Peyer's patch (tissue), 4 donors: ENCODE measurements around the gene SLC16A13. TPM values are rescaled to one million over a fixed set of nuclear protein-coding genes. Genes with fewer than 3 reads are reported as not detected.
A peak's percentile ranks its signal among the peaks of the same experiment; 100 is the strongest.

ENCODE experiments used
- DNase-seq, 3 donors: peaks; one replicate each; pipeline ENCODE4 v3.0.0-alpha.2; 2017 to 2019
- H3K27ac ChIP-seq, 4 donors: fragments of 200-600 bp; sonication (generic); one replicate each; pipeline ENCODE4 v1.5.1; 2016 to 2019
- H3K27me3 ChIP-seq, 2 donors: fragments of 200-600 bp; sonication (generic); one replicate each; pipeline ENCODE4 v1.5.1; 2019
- H3K36me3 ChIP-seq, 3 donors: fragments of 200-600 bp; sonication (generic); one replicate each; pipeline ENCODE4 v1.5.1; 2016 to 2019
- H3K4me1 ChIP-seq, 4 donors: fragments of 200-600 bp; sonication (generic); one replicate each; pipeline ENCODE4 v1.5.1; 2016 to 2019
- H3K4me3 ChIP-seq, 4 donors: fragments of 200-600 bp; sonication (generic); 1 replicate in 3 of 4; 2 replicates in 1 of 4; pipeline ENCODE4 v1.5.1; 2016 to 2019; ENCODE audit warnings: mild to moderate bottlenecking in 1 of 4
- H3K9me3 ChIP-seq, 4 donors: fragments of 200-600 bp; sonication (generic); one replicate each; pipeline ENCODE4 v1.5.1; 2016 to 2019; ENCODE audit warnings: mild to moderate bottlenecking in 1 of 4
- CTCF ChIP-seq, 6 experiments: fragments of 450-650 bp in 4 of 6; fragments of 200-600 bp in 2 of 6; sonication (generic) in 1 of 6; IDR thresholded peaks; one replicate each; pipeline ENCODE4 v1.5.1; 2017 to 2019; ENCODE audit warnings: antibody characterized with exemption in 6 of 6, mild to moderate bottlenecking in 3 of 6, moderate library complexity in 1 of 6
- POLR2A ChIP-seq, 2 donors: fragments of 450-650 bp; IDR thresholded peaks; one replicate each; pipeline ENCODE4 v1.5.1; 2017; ENCODE audit warnings: antibody characterized with exemption in 2 of 2, mild to moderate bottlenecking in 2 of 2, moderate library complexity in 2 of 2
- total RNA-seq, 4 donors: library from RNA; depleted of rRNA; stranded (reverse); fragments of >200 nt; gene quantifications; one replicate each; pipeline ENCODE4 v1.1.0, GENCODE V29; 2016

SLC16A13 gene
- total RNA-seq, 4 donors from 2014 or later, result 7.5 to 16.4 (median 8.8) TPM

GRCh38 chr17:7007143-7007542 is 28.7 kb upstream of the SLC16A13 start:
- TF ChIP-seq CTCF (IDR thresholded peaks at IDR 0.05) (no peak), POLR2A (IDR thresholded peaks at IDR 0.05) (no peak)
- no peak overlapping the region for H3K27ac ChIP-seq

GRCh38 chr17:7010523-7010922 is 25.3 kb upstream of the SLC16A13 start:
- TF ChIP-seq POLR2A (IDR thresholded peaks at IDR 0.05), result no peak
- no peak for TF ChIP-seq CTCF (IDR thresholded peaks at IDR 0.05)
- H3K4me3 ChIP-seq, result peak overlapping the region in 1 of 4 donors; percentile 78

More at GRCh38 chr17:7007143-7007542, 28.7 kb upstream of the SLC16A13 start:
- DNase-seq, result no peak
- no peaks in the 10 kb centered on the region for H3K27me3 ChIP-seq
- H3K36me3 ChIP-seq, result peaks cover 0 to 27% (median 0%) of the 10 kb centered on the region in 3 donors
- H3K4me1 ChIP-seq, result peaks cover 4 to 25% (median 11%) of the 10 kb centered on the region in 4 donors
- no peaks in the 10 kb centered on the region for H3K9me3 ChIP-seq
- H3K4me3 ChIP-seq, result no peak overlapping the region

GRCh38 chr17:7011415-7011814 is 24.4 kb upstream of the SLC16A13 start:
- peaks cover 4 to 48% (median 23%) of the 10 kb centered on the region in 4 donors for H3K4me1 ChIP-seq

More at GRCh38 chr17:7010523-7010922, 25.3 kb upstream of the SLC16A13 start:
- H3K27ac ChIP-seq, result no peak overlapping the region
- no peak for DNase-seq
- peaks cover 0 to 11% (median 0%) of the 10 kb centered on the region in 3 donors for H3K36me3 ChIP-seq
- no peaks in the 10 kb centered on the region for H3K27me3 ChIP-seq
- H3K9me3 ChIP-seq, result no peaks in the 10 kb centered on the region
- H3K4me1 ChIP-seq, result peaks cover 4 to 40% (median 22%) of the 10 kb centered on the region in 4 donors

GRCh38 chr17:7011942-7012254 is 23.9 kb upstream of the SLC16A13 start:
- Histone ChIP-seq H3K4me1 (peaks cover 4 to 53% (median 23%) of the 10 kb centered on the region in 4 donors), H3K27me3 (no peaks in the 10 kb centered on the region), H3K4me3 (peak overlapping the region; percentile 65 to 88 (median 78)), H3K36me3 (peaks cover 0 to 6% (median 0%) of the 10 kb centered on the region in 3 donors), H3K9me3 (no peaks in the 10 kb centered on the region), H3K27ac (peak overlapping the region; percentile 92 to 98 (median 96))
- no peak for TF ChIP-seq POLR2A (IDR thresholded peaks at IDR 0.05)
- no peak for TF ChIP-seq CTCF (IDR thresholded peaks at IDR 0.05)
- DNase-seq, result no peak

More at GRCh38 chr17:7011415-7011814, 24.4 kb upstream of the SLC16A13 start:
- Histone ChIP-seq H3K27ac (peak overlapping the region in 2 of 4 donors; percentile 94 to 98), H3K9me3 (no peaks in the 10 kb centered on the region), H3K27me3 (no peaks in the 10 kb centered on the region), H3K36me3 (peaks cover 0 to 8% (median 0%) of the 10 kb centered on the region in 3 donors), H3K4me3 (peak overlapping the region; percentile 65 to 88 (median 78))
- no peak for DNase-seq
- TF ChIP-seq POLR2A (IDR thresholded peaks at IDR 0.05) (no peak), CTCF (IDR thresholded peaks at IDR 0.05) (no peak)

GRCh38 chr17:7014261-7014994 is 21.4 kb upstream of the SLC16A13 start:
- H3K27me3 ChIP-seq, result no peaks in the 10 kb centered on the region
- peaks cover 4 to 62% (median 26%) of the 10 kb centered on the region in 4 donors for H3K4me1 ChIP-seq
- H3K36me3 ChIP-seq, result peaks cover 0 to 4% (median 0%) of the 10 kb centered on the region in 3 donors
- no peaks in the 10 kb centered on the region for H3K9me3 ChIP-seq
- H3K4me3 ChIP-seq, result peak overlapping the region; percentile 65 to 88 (median 78)
- H3K27ac ChIP-seq, result peak overlapping the region; percentile 92 to 98 (median 96)
- DNase-seq, result peak; percentile 99
- TF ChIP-seq POLR2A (IDR thresholded peaks at IDR 0.05) (peak; percentile 93 to 94), CTCF (IDR thresholded peaks at IDR 0.05) (peak; percentile 63 to 98 (median 88))
